Naive thymus-derived CD4-positive, alpha-beta T cell (primary cell): ENCODE results near the gene LZTS2. TPM values are rescaled to one million over a fixed set of nuclear protein-coding genes. Genes with fewer than 3 reads are reported as not detected.
A peak's percentile ranks its signal among the peaks of the same experiment; 100 is the strongest.

ENCODE experiments used
- ATAC-seq: fragments of 150-1000 bp; cut with Tn5 transposase; 2 replicates; pipeline ENCODE4 v1.10.0; 2021; ENCODE audit warnings: mild to moderate bottlenecking, moderate library complexity
- CTCF ChIA-PET: fragments of 350-600 bp; sonication (Branson Sonifier 250); formaldehyde crosslinking; loops from one replicate; lab custom pipeline; 2021; ENCODE audit warnings: antibody characterized with exemption; lab: Charles Lee
- POLR2A ChIA-PET: fragments of 350-600 bp; sonication (Branson Sonifier 250); formaldehyde crosslinking; loops from one replicate; lab custom pipeline; 2021; ENCODE audit warnings: antibody characterized with exemption, inconsistent platforms; lab: Charles Lee
- DNase-seq, 9 donors: peaks; one replicate each; pipeline versions ENCODE4 v3.0.0 to v3.0.0-alpha.2; 2020 to 2022; ENCODE audit warnings: mixed read lengths in 1 of 9
- H3K27ac ChIP-seq: one replicate; pipeline ENCODE4 v1.7.0; 2013; ENCODE audit warnings: mild to moderate bottlenecking, low read depth, low read length, moderate library complexity
- H3K27me3 ChIP-seq, 2 donors: one replicate each; pipeline ENCODE4 v1.7.0; 2013; ENCODE audit warnings: low read length in 2 of 2, mild to moderate bottlenecking in 2 of 2, moderate library complexity in 2 of 2; ENCODE audit not compliant: control insufficient read depth in 2 of 2, insufficient read depth in 2 of 2
- H3K36me3 ChIP-seq, 3 experiments: 1 replicate in 2 of 3; 2 replicates in 1 of 3; pipeline ENCODE4 v1.7.0; 2013; ENCODE audit warnings: low read length in 3 of 3, mild to moderate bottlenecking in 3 of 3, moderate library complexity in 1 of 3; ENCODE audit not compliant: insufficient read depth in 3 of 3, control insufficient read depth in 2 of 3
- H3K4me1 ChIP-seq, 2 donors: one replicate each; pipeline ENCODE4 v1.7.0; 2013; ENCODE audit warnings: low read length in 2 of 2, mild to moderate bottlenecking in 2 of 2, moderate library complexity in 1 of 2; ENCODE audit not compliant: control insufficient read depth in 2 of 2, insufficient read depth in 2 of 2
- H3K4me3 ChIP-seq: 2 replicates; pipeline ENCODE4 v1.7.0; 2013; ENCODE audit warnings: mild to moderate bottlenecking, low read length
- H3K9me3 ChIP-seq, 3 experiments: 1 replicate in 2 of 3; 2 replicates in 1 of 3; pipeline ENCODE4 v1.7.0; 2013; ENCODE audit warnings: low read length in 3 of 3; ENCODE audit not compliant: control insufficient read depth in 2 of 3
- H3K27ac Mint-ChIP-seq, 9 donors: one replicate each; pipeline ENCODE4 v1.8.0; 2020 to 2022; ENCODE audit warnings: mixed read lengths in 9 of 9, mild to moderate bottlenecking in 8 of 9, moderate library complexity in 5 of 9, inconsistent platforms in 2 of 9
- H3K27me3 Mint-ChIP-seq, 5 donors: one replicate each; pipeline ENCODE4 v1.8.0; 2021 to 2022; ENCODE audit warnings: mixed read lengths in 5 of 5, mild to moderate bottlenecking in 1 of 5
- H3K36me3 Mint-ChIP-seq, 5 donors: one replicate each; pipeline ENCODE4 v1.8.0; 2020 to 2022; ENCODE audit warnings: mixed read lengths in 5 of 5, mild to moderate bottlenecking in 3 of 5, inconsistent platforms in 1 of 5
- H3K4me1 Mint-ChIP-seq, 7 donors: one replicate each; pipeline ENCODE4 v1.8.0; 2020 to 2022; ENCODE audit warnings: mixed read lengths in 7 of 7, mild to moderate bottlenecking in 3 of 7, inconsistent platforms in 1 of 7
- H3K4me3 Mint-ChIP-seq, 10 donors: one replicate each; pipeline ENCODE4 v1.8.0; 2020 to 2022; ENCODE audit warnings: mild to moderate bottlenecking in 10 of 10, mixed read lengths in 10 of 10, moderate library complexity in 6 of 10, inconsistent platforms in 2 of 10
- H3K9me3 Mint-ChIP-seq, 11 donors: one replicate each; pipeline ENCODE4 v1.8.0; 2020 to 2022; ENCODE audit warnings: mixed read lengths in 11 of 11, mild to moderate bottlenecking in 4 of 11, inconsistent platforms in 1 of 11, moderate library complexity in 1 of 11
- intact Hi-C, 2 donors: fragments of 100-400 bp; cut with micrococcal nuclease; formaldehyde crosslinking; loops; one replicate each; pipeline ENCODE4 v1.15.1; 2023
- polyA plus RNA-seq, 2 donors: library from polyadenylated mRNA; unstranded; fragments of 300-500 nt; fragmentation: Illumina TruSeq; gene quantifications; one replicate each; pipeline ENCODE4 v1.2.3, GENCODE V29; 2021
- total RNA-seq, 6 experiments: library from RNA in 5 of 6; stranded (reverse) in 5 of 6; gene quantifications; 1 replicate in 5 of 6; 2 replicates in 1 of 6; pipeline ENCODE4 v1.2.3 and lab custom pipeline; 2021 to 2026

Gene LZTS2, protein sequence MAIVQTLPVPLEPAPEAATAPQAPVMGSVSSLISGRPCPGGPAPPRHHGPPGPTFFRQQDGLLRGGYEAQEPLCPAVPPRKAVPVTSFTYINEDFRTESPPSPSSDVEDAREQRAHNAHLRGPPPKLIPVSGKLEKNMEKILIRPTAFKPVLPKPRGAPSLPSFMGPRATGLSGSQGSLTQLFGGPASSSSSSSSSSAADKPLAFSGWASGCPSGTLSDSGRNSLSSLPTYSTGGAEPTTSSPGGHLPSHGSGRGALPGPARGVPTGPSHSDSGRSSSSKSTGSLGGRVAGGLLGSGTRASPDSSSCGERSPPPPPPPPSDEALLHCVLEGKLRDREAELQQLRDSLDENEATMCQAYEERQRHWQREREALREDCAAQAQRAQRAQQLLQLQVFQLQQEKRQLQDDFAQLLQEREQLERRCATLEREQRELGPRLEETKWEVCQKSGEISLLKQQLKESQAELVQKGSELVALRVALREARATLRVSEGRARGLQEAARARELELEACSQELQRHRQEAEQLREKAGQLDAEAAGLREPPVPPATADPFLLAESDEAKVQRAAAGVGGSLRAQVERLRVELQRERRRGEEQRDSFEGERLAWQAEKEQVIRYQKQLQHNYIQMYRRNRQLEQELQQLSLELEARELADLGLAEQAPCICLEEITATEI
- total RNA-seq = 10 to 100 TPM; 16.0 to 44.7 (median 25.5) TPM
- 10 to 100 TPM; 10.8 to 25.6 TPM for polyA plus RNA-seq
- 34.5 reads per million, percentile 63 among the genes with 10 or more reads in this experiment for total RNA-seq (lab: John Stamatoyannopoulos, UW)

DNA sequence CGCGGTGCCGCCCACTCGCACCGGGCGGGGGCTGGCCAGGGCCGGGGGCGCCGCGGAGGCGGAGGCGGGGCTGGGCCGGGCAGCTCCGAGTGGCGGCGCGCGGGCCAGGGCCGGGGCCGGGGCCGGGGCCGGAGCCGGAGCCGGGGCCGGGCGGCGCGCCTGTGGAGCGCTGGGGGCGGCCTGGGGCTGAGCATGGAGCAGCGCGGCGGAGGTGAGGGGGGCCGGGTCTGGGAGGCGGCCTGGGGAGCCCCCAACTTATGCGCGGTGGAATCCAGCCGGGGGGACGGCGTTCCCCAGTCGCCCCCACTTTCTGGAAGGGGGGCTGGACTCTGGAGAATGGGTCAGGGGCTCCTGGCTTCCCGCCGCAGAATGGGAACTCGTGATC lies at the start of gene LZTS2:
TSS of gene LZTS2 (plus strand) at position 67 of the 385 bp plus-strand sequence. CDS start 2,731 bp downstream, outside the sequence.
- H3K36me3 ChIP-seq = peaks cover 0 to 17% (median 0%) of the 10 kb centered on the region in 3 experiments
- Mint-ChIP-seq H3K27ac (peak within 1 kb of the TSS; percentile 88 to 99 (median 94)), H3K9me3 (no peaks in the 10 kb centered on the region), H3K4me3 (peak within 1 kb of the TSS; percentile 87 to 98 (median 92)), H3K27me3 (no peaks in the 10 kb centered on the region), H3K4me1 (peaks cover 15 to 37% (median 23%) of the 10 kb centered on the region in 7 donors), H3K36me3 (peaks cover 0 to 6% (median 0%) of the 10 kb centered on the region in 5 donors)
- no peaks in the 10 kb centered on the region for H3K9me3 ChIP-seq
- POLR2A ChIA-PET = interaction anchor here (0.9 to 4.8 kb wide), 5 partner anchors 8 to 31 kb away, joined by 3 to 65 read pairs (median 3); partner anchors contain the start of genes MRPL43, PDZD7, SFXN3 and TWNK
- no peaks in the 10 kb centered on the region for H3K27me3 ChIP-seq
- CTCF ChIA-PET = interaction anchor here (0.7 to 7.9 kb wide), 2 partner anchors 16 to 1921 kb away, joined by 3 to 56 read pairs; no protein-coding TSS in a partner anchor
- peak within 1 kb of the TSS; percentile 87 for H3K4me3 ChIP-seq
- H3K27ac ChIP-seq = peak within 1 kb of the TSS; percentile 99
- intact Hi-C loops = loop anchor here (1.0 to 5.0 kb wide), 7 partner anchors 15 to 464 kb away; partner anchors contain the start of genes SLF2 (in 2 of the 2), BTRC (in 1 of the 2), HIF1AN (in 1 of the 2) and KAZALD1 (in 1 of the 2)
- ATAC-seq (no peak), DNase-seq (no peak)
- peaks cover 20 to 22% of the 10 kb centered on the region in 2 donors for H3K4me1 ChIP-seq

DNA sequence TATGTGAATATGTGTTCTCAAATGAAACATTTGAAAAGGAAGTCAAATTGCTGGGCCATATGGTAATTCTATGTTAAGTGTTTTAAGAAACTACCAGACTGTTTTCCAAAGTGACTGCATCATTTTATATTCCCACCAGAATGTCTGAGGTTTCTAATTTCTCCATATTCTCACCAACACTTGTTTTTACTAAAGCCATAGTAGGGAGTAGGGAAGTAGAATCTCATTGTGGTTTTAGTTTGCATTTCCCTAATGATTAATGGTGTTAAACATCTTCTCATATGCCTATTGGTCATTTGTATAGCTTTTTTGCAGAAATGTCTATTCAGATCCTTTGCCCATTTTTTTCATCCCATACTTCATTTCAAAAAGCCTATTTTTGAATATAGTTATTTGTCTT lies 39.4 kb upstream of the LZTS2 start:
- Histone ChIP-seq H3K36me3 (peaks cover 0 to 48% (median 0%) of the 10 kb centered on the region in 3 experiments), H3K27me3 (no peaks in the 10 kb centered on the region), H3K4me1 (no peaks in the 10 kb centered on the region), H3K27ac (no peak overlapping the region), H3K4me3 (no peak overlapping the region), H3K9me3 (no peaks in the 10 kb centered on the region)
- Mint-ChIP-seq H3K4me3 (no peak overlapping the region), H3K27ac (peak overlapping the region in 1 of 9 donors; percentile 21), H3K4me1 (peaks cover 0 to 9% (median 0%) of the 10 kb centered on the region in 7 donors), H3K9me3 (no peaks in the 10 kb centered on the region), H3K27me3 (no peaks in the 10 kb centered on the region), H3K36me3 (peaks cover 15 to 38% (median 27%) of the 10 kb centered on the region in 5 donors)
- ATAC-seq = no peak
- ChIA-PET POLR2A (interaction anchor here (0.6 kb wide), 1 partner anchor 16 kb away, joined by 5 read pairs; no protein-coding TSS in a partner anchor), CTCF (no interaction called here)
- DNase-seq = no peak
- intact Hi-C loops = no loop called here

DNA sequence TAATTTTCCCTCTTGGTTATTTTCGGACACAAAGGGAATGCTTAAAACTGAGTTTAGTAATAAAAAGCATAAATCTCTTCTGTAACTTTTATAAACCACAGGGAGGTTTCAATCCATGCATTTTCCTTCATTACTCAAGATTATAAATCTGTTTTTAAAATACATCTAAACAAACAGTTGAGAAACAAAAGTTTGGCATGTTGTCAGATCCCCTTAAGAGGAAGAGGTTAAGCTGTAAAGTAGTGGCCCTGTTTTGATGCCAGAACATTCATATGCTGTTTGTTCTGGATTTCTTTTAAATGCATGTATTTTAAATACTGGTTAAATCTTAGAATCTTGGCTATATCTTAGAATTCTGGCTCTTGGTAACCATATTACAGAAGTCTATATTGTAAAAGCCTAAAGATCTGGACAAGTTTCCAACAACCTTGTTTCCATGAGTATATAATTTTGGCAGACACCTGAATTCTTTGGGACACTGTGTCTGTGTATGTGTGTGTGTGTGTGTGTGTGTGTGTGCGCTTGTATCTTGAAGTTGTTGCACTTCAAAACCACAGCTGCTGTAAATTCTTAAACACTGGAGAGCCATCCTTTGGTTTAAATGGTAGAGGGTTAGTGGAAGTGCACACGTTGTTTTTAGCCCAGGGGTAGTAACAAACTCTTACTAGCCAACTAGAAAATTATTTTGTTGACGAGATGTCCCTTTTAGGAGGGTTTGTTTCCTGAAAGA lies 37.1 kb upstream of the LZTS2 start:
- no peak overlapping the region for H3K27ac ChIP-seq
- DNase-seq (no peak), ATAC-seq (no peak)
- Mint-ChIP-seq H3K27ac (no peak overlapping the region), H3K4me3 (no peak overlapping the region), H3K9me3 (no peaks in the 10 kb centered on the region), H3K4me1 (peaks cover 0 to 1% (median 0%) of the 10 kb centered on the region in 7 donors), H3K27me3 (no peaks in the 10 kb centered on the region), H3K36me3 (peaks cover 15 to 39% (median 26%) of the 10 kb centered on the region in 5 donors)
- H3K4me1 ChIP-seq = no peaks in the 10 kb centered on the region
- no peaks in the 10 kb centered on the region for H3K27me3 ChIP-seq
- H3K36me3 ChIP-seq = peaks cover 0 to 32% (median 0%) of the 10 kb centered on the region in 3 experiments
- ChIA-PET POLR2A (no interaction called here), CTCF (no interaction called here)
- intact Hi-C loops = no loop called here
- H3K9me3 ChIP-seq = no peaks in the 10 kb centered on the region
- no peak overlapping the region for H3K4me3 ChIP-seq

DNA sequence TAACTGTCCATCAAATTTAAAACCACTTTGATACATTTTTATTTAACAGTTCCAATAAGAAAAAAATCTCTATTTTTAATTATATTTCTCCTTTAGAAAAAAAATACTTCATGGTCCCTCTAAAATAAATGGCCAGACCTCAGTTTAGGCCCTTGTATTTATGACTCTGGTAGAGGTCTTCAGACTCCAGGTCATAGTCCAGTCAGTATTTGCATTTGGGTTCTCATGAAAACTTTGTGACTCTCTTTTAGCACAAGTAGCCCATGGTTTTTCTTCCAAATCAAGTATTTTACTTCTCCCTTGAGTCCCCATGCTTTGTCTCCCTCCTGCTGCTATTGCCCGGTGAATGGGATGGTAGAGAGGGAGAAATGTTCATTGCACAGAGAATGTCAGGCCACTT lies 35.8 kb upstream of the LZTS2 start:
- ChIA-PET POLR2A (interaction anchor here (1.3 kb wide), 1 partner anchor 9 kb away, joined by 3 read pairs; no protein-coding TSS in a partner anchor), CTCF (no interaction called here)
- intact Hi-C loops = no loop called here
- Mint-ChIP-seq H3K27ac (no peak overlapping the region), H3K4me1 (peaks cover 2 to 8% (median 6%) of the 10 kb centered on the region in 7 donors), H3K4me3 (no peak overlapping the region), H3K36me3 (peaks cover 13 to 33% (median 22%) of the 10 kb centered on the region in 5 donors), H3K27me3 (no peaks in the 10 kb centered on the region), H3K9me3 (no peaks in the 10 kb centered on the region)
- no peaks in the 10 kb centered on the region for H3K9me3 ChIP-seq
- no peak for ATAC-seq
- no peak overlapping the region for H3K27ac ChIP-seq
- H3K4me3 ChIP-seq = no peak overlapping the region
- peaks cover 0 to 24% (median 0%) of the 10 kb centered on the region in 3 experiments for H3K36me3 ChIP-seq
- no peak for DNase-seq
- H3K27me3 ChIP-seq = no peaks in the 10 kb centered on the region
- peaks cover 2 to 6% of the 10 kb centered on the region in 2 donors for H3K4me1 ChIP-seq

DNA sequence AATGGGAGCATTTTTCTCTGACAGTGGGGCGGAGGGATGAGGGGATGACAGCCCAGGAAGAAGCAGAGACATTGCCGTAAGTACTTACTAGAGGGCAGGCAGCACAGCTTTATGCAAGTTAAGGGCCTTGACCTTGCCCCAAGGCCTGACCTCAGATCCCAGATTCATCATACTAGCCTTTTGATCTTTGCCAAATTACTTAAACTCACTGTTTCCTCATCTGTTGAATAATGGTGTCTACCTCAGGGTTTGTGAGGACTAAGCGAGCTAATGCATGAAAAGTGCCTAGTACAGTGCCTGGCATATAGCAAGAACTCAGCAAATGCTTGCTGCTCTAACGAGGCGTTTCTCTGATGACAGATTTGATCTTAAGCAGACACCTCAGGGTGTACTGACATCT lies 33.8 kb upstream of the LZTS2 start:
- DNase-seq = no peak
- CTCF ChIA-PET = interaction anchor here (1.1 to 4.7 kb wide), 3 partner anchors 15 to 49 kb away, joined by 3 to 18 read pairs (median 3); no protein-coding TSS in a partner anchor
- Mint-ChIP-seq H3K27me3 (peaks cover 0 to 5% (median 0%) of the 10 kb centered on the region in 5 donors), H3K36me3 (peaks cover 0 to 19% (median 10%) of the 10 kb centered on the region in 5 donors), H3K4me3 (no peak overlapping the region), H3K4me1 (peaks cover 4 to 16% (median 13%) of the 10 kb centered on the region in 7 donors), H3K9me3 (no peaks in the 10 kb centered on the region), H3K27ac (peak overlapping the region in 1 of 9 donors; percentile 52)
- intact Hi-C loops = no loop called here
- POLR2A ChIA-PET = interaction anchor here (0.6 to 1.0 kb wide), 3 partner anchors 9 to 1301 kb away, joined by 3 to 4 read pairs (median 4); no protein-coding TSS in a partner anchor
- H3K27me3 ChIP-seq = no peaks in the 10 kb centered on the region
- no peaks in the 10 kb centered on the region for H3K9me3 ChIP-seq
- peaks cover 4 to 12% of the 10 kb centered on the region in 2 donors for H3K4me1 ChIP-seq
- no peak overlapping the region for H3K27ac ChIP-seq
- H3K4me3 ChIP-seq = no peak overlapping the region
- ATAC-seq = no peak
- peaks cover 0 to 9% (median 0%) of the 10 kb centered on the region in 3 experiments for H3K36me3 ChIP-seq
